Measurements from ENCODE around the gene CENPX. TPM values are rescaled to one million over a fixed set of nuclear protein-coding genes. Genes with fewer than 3 reads are reported as not detected.
A peak's percentile ranks its signal among the peaks of the same experiment; 100 is the strongest.

CENPX gene
- total RNA-seq, 1 donor from 2014 or later = 26.3 TPM

GRCh38 chr17:82037092-82037888 is 14.6 kb upstream of the CENPX start, which contains the start of gene DCXR:
DCXR (minus strand) TSS chr17:82037697; CDS start chr17:82037682, 15 bp downstream.
- peak; percentile 87 for TF ChIP-seq CTCF (IDR thresholded peaks at IDR 0.05; ENCODE audit: borderline replicate concordance)
- H3K4me1 ChIP-seq = peaks cover 23% of the 10 kb centered on the region
- H3K9me3 ChIP-seq (replicated peaks) = no peaks in the 10 kb centered on the region
- intact Hi-C loops (cut with micrococcal nuclease) = no loop called here
- peaks cover 4% of the 10 kb centered on the region for H3K27me3 ChIP-seq (ENCODE audit: low read depth)
- H3K27ac ChIP-seq (replicated peaks) = peak within 1 kb of the TSS; percentile 96
- no peaks in the 10 kb centered on the region for H3K36me3 ChIP-seq
- DNase-seq = peak; percentile 99
- peak within 1 kb of the TSS; percentile 83 for H3K4me3 ChIP-seq

GRCh38 chr17:82036634-82037091 is 14.0 kb upstream of the CENPX start:
- Histone ChIP-seq H3K9me3 (replicated peaks) (no peaks in the 10 kb centered on the region), H3K36me3 (no peaks in the 10 kb centered on the region), H3K4me3 (peak overlapping the region; percentile 83), H3K4me1 (peaks cover 28% of the 10 kb centered on the region), H3K27ac (replicated peaks) (peak overlapping the region; percentile 96), H3K27me3 (ENCODE audit: low read depth) (peaks cover 9% of the 10 kb centered on the region)
- intact Hi-C loops (cut with micrococcal nuclease) = no loop called here
- TF ChIP-seq CTCF (IDR thresholded peaks at IDR 0.05; ENCODE audit: borderline replicate concordance) = no peak
- DNase-seq = no peak

GRCh38 chr17:82035956-82036633 is 13.4 kb upstream of the CENPX start:
- H3K36me3 ChIP-seq = no peaks in the 10 kb centered on the region
- no peak for DNase-seq
- H3K4me1 ChIP-seq = peaks cover 29% of the 10 kb centered on the region
- peaks cover 9% of the 10 kb centered on the region for H3K27me3 ChIP-seq (ENCODE audit: low read depth)
- no peak for TF ChIP-seq CTCF (IDR thresholded peaks at IDR 0.05; ENCODE audit: borderline replicate concordance)
- peak overlapping the region; percentile 96 for H3K27ac ChIP-seq (replicated peaks)
- H3K9me3 ChIP-seq (replicated peaks) = no peaks in the 10 kb centered on the region
- H3K4me3 ChIP-seq = peak overlapping the region; percentile 83
- intact Hi-C loops (cut with micrococcal nuclease) = no loop called here

GRCh38 chr17:82035488-82035887 is 12.8 kb upstream of the CENPX start:
- Histone ChIP-seq H3K27me3 (ENCODE audit: low read depth) (peaks cover 9% of the 10 kb centered on the region), H3K4me1 (peaks cover 36% of the 10 kb centered on the region), H3K4me3 (no peak overlapping the region), H3K27ac (replicated peaks) (no peak overlapping the region), H3K9me3 (replicated peaks) (no peaks in the 10 kb centered on the region), H3K36me3 (no peaks in the 10 kb centered on the region)
- DNase-seq = no peak
- intact Hi-C loops (cut with micrococcal nuclease) = no loop called here
- no peak for TF ChIP-seq CTCF (IDR thresholded peaks at IDR 0.05; ENCODE audit: borderline replicate concordance)

- Histone ChIP-seq H3K9me3 (replicated peaks) (no peaks in the 10 kb centered on the region), H3K4me1 (peaks cover 46% of the 10 kb centered on the region), H3K27ac (replicated peaks) (no peak overlapping the region), H3K27me3 (ENCODE audit: low read depth) (peaks cover 9% of the 10 kb centered on the region), H3K36me3 (no peaks in the 10 kb centered on the region), H3K4me3 (no peak overlapping the region)
- no peak for DNase-seq
- TF ChIP-seq CTCF (IDR thresholded peaks at IDR 0.05; ENCODE audit: borderline replicate concordance) = no peak
- intact Hi-C loops (cut with micrococcal nuclease) = loop anchor here (5.0 kb wide), 1 partner anchor 113 kb away; no protein-coding TSS in a partner anchor
These were observed 11.8 kb upstream of the CENPX start for GRCh38 chr17:82034371-82035011.

Measured in left ventricle myocardium inferior (tissue), 1 donor.